HCT116 (cell line): ENCODE data around the gene TMPRSS13.

Source experiments
- CTCF ChIP-seq, 3 experiments: fragments of 200-600 bp in 1 of 3; sonication (generic) in 1 of 3; IDR thresholded peaks in 2 of 3; conservative IDR thresholded peaks in 1 of 3; 2 replicates each; pipeline ENCODE4 v1.5.1; 2012 to 2017; ENCODE audit warnings: low read depth in 2 of 3, low read length in 2 of 3, antibody characterized with exemption in 1 of 3, borderline replicate concordance in 1 of 3, control low read depth in 1 of 3, mild to moderate bottlenecking in 1 of 3, mixed read lengths in 1 of 3, mixed run types in 1 of 3, moderate library complexity in 1 of 3; ENCODE audit not compliant: insufficient read depth in 1 of 3
- EGR1 ChIP-seq: IDR thresholded peaks from 2 replicates; pipeline ENCODE4 v1.6.1; 2012; ENCODE audit warnings: low read depth
- EZH2 ChIP-seq: fragments of 200-600 bp; sonication (generic); IDR thresholded peaks from 2 replicates; pipeline ENCODE4 v1.6.1; 2017; ENCODE audit warnings: antibody characterized with exemption, mixed run types
- POLR2A ChIP-seq: IDR thresholded peaks from 2 replicates; pipeline ENCODE4 v1.7.0; 2011; ENCODE audit warnings: borderline replicate concordance; ENCODE audit not compliant: insufficient read depth, insufficient read length; ENCODE audit errors: extremely low read depth
- RAD21 ChIP-seq: IDR thresholded peaks from 2 replicates; pipeline ENCODE4 v1.6.1; 2012; ENCODE audit warnings: low read depth, mild to moderate bottlenecking
- REST ChIP-seq: IDR thresholded peaks from 2 replicates; pipeline ENCODE4 v1.6.1; 2012; ENCODE audit warnings: low read depth
- ZNF274 ChIP-seq: fragments of 200-500 bp; sonication (Bioruptor generic); IDR thresholded peaks from 2 replicates; pipeline ENCODE4 v1.6.1; 2014; ENCODE audit warnings: mild to moderate bottlenecking, low read depth, low read length, inconsistent platforms
- TF ChIP-seq, protein P1 (sequence below): IDR thresholded peaks from 2 replicates; pipeline ENCODE4 v1.6.1; 2011; ENCODE audit warnings: mild to moderate bottlenecking, low read length, moderate library complexity; ENCODE audit not compliant: insufficient replicate concordance; ENCODE audit errors: extremely low read depth
- TF ChIP-seq, protein P2 (sequence below): IDR thresholded peaks from 2 replicates; pipeline ENCODE4 v1.6.1; 2012

- no peak for TF ChIP-seq EZH2
- TF ChIP-seq CTCF (IDR thresholded peaks at IDR 0.05 in 2 of 3, conservative IDR thresholded peaks at IDR 0.05 in 1 of 3; ENCODE audit: borderline replicate concordance in 1 of 3, insufficient read depth in 1 of 3, low read depth in 2 of 3, low read length in 2 of 3), result no peak
- TF ChIP-seq, protein P1, sequence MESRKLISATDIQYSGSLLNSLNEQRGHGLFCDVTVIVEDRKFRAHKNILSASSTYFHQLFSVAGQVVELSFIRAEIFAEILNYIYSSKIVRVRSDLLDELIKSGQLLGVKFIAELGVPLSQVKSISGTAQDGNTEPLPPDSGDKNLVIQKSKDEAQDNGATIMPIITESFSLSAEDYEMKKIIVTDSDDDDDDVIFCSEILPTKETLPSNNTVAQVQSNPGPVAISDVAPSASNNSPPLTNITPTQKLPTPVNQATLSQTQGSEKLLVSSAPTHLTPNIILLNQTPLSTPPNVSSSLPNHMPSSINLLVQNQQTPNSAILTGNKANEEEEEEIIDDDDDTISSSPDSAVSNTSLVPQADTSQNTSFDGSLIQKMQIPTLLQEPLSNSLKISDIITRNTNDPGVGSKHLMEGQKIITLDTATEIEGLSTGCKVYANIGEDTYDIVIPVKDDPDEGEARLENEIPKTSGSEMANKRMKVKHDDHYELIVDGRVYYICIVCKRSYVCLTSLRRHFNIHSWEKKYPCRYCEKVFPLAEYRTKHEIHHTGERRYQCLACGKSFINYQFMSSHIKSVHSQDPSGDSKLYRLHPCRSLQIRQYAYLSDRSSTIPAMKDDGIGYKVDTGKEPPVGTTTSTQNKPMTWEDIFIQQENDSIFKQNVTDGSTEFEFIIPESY, result no peak
- TF ChIP-seq RAD21, result no peak
- no peak for TF ChIP-seq POLR2A
- TF ChIP-seq ZNF274, result no peak
- no peak for TF ChIP-seq EGR1
- TF ChIP-seq REST, result no peak
- TF ChIP-seq, protein P2, sequence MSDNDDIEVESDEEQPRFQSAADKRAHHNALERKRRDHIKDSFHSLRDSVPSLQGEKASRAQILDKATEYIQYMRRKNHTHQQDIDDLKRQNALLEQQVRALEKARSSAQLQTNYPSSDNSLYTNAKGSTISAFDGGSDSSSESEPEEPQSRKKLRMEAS, result no peak
Observed at GRCh38 chr11:117972629-117973502, 43.7 kb upstream of the TMPRSS13 start.
